Gastrocnemius medialis (tissue), 4 donors: ENCODE measurements around the gene SCTR.

ENCODE experiments used
- CTCF ChIP-seq, 5 experiments: fragments of 450-650 bp in 3 of 5; fragments of 200-600 bp in 2 of 5; sonication (generic) in 2 of 5; IDR thresholded peaks in 4 of 5; conservative IDR thresholded peaks in 1 of 5; 1 replicate in 4 of 5; 2 replicates in 1 of 5; pipeline ENCODE4 v1.5.1; 2016 to 2019; ENCODE audit warnings: antibody characterized with exemption in 5 of 5, mild to moderate bottlenecking in 3 of 5, moderate library complexity in 3 of 5
- POLR2A ChIP-seq, 2 donors: fragments of 450-650 bp; IDR thresholded peaks; one replicate each; pipeline ENCODE4 v1.6.1; 2017; ENCODE audit warnings: antibody characterized with exemption in 2 of 2, mild to moderate bottlenecking in 2 of 2, moderate library complexity in 2 of 2

DNA sequence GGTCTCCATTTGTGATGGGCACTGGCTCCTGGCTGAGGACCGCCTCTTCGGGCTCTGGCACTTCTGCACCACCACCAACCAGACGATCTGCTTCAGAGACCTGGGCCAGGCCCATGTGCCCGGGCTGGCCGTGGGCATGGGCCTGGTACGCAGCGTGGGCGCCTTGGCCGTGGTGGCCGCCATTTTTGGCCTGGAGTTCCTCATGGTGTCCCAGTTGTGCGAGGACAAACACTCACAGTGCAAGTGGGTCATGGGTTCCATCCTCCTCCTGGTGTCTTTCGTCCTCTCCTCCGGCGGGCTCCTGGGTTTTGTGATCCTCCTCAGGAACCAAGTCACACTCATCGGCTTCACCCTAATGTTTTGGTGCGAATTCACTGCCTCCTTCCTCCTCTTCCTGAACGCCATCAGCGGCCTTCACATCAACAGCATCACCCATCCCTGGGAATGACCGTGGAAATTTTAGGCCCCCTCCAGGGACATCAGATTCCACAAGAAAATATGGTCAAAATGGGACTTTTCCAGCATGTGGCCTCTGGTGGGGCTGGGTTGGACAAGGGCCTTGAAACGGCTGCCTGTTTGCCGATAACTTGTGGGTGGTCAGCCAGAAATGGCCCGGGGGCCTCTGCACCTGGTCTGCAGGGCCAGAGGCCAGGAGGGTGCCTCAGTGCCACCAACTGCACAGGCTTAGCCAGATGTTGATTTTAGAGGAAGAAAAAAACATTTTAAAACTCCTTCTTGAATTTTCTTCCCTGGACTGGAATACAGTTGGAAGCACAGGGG lies 87.1 kb downstream of the SCTR start:
- TF ChIP-seq CTCF (IDR thresholded peaks at IDR 0.05 in 4 of 5, conservative IDR thresholded peaks at IDR 0.05 in 1 of 5) (no peak), POLR2A (IDR thresholded peaks at IDR 0.05) (no peak)
